GM11168 (cell line): ENCODE data around the gene VIL1.

Experiments
- in situ Hi-C: fragments of 300-500 bp; cut with MboI; formaldehyde crosslinking; loops from one replicate; pipeline ENCODE4 v1.12.0; 2022; ENCODE audit warnings: low sequenced_read_pairs; ENCODE audit not compliant: unreplicated experiment

VIL1 gene

DNA sequence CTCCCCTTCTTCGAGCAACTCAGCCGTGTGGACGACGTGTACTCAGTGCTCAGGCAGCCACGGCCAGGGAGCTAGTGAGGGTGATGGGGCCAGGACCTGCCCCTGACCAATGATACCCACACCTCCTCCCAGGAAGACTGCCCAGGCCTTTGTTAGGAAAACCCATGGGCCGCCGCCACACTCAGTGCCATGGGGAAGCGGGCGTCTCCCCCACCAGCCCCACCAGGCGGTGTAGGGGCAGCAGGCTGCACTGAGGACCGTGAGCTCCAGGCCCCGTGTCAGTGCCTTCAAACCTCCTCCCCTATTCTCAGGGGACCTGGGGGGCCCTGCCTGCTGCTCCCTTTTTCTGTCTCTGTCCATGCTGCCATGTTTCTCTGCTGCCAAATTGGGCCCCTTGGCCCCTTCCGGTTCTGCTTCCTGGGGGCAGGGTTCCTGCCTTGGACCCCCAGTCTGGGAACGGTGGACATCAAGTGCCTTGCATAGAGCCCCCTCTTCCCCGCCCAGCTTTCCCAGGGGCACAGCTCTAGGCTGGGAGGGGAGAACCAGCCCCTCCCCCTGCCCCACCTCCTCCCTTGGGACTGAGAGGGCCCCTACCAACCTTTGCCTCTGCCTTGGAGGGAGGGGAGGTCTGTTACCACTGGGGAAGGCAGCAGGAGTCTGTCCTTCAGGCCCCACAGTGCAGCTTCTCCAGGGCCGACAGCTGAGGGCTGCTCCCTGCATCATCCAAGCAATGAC is 14.4 kb upstream of the VIL1 start:
- in situ Hi-C loops: no loop called here

DNA sequence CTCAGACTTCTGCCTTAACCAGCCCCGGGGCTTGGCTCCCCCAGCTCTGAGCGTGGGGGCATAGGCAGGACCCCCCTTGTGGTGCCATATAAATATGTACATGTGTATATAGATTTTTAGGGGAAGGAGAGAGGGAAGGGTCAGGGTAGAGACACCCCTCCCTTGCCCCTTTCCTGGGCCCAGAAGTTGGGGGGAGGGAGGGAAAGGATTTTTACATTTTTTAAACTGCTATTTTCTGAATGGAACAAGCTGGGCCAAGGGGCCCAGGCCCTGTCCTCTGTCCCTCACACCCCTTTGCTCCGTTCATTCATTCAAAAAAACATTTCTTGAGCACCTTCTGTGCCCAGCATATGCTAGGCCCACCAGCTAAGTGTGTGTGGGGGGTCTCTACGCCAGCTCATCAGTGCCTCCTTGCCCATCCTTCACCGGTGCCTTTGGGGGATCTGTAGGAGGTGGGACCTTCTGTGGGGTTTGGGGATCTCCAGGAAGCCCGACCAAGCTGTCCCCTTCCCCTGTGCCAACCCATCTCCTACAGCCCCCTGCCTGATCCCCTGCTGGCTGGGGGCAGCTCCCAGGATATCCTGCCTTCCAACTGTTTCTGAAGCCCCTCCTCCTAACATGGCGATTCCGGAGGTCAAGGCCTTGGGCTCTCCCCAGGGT is 13.7 kb upstream of the VIL1 start:
- in situ Hi-C loops: no loop called here

DNA sequence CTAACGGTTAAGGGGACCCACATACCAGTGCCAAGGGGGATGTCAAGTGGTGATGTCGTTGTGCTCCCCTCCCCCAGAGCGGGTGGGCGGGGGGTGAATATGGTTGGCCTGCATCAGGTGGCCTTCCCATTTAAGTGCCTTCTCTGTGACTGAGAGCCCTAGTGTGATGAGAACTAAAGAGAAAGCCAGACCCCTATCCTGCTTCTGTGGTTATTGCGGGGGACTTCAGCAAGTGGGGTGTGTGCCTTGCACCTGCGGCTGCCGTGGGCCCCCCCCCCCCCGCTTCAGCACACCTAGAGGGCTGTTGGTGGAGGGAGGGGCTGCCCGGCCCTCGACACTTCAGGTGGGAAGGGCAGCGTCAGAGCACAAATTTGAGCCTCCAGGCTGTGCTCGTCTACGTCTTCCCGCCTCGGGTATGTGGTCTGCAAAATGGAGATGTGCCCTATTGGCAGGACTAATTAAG is 13.1 kb upstream of the VIL1 start:
- in situ Hi-C loops: no loop called here

DNA sequence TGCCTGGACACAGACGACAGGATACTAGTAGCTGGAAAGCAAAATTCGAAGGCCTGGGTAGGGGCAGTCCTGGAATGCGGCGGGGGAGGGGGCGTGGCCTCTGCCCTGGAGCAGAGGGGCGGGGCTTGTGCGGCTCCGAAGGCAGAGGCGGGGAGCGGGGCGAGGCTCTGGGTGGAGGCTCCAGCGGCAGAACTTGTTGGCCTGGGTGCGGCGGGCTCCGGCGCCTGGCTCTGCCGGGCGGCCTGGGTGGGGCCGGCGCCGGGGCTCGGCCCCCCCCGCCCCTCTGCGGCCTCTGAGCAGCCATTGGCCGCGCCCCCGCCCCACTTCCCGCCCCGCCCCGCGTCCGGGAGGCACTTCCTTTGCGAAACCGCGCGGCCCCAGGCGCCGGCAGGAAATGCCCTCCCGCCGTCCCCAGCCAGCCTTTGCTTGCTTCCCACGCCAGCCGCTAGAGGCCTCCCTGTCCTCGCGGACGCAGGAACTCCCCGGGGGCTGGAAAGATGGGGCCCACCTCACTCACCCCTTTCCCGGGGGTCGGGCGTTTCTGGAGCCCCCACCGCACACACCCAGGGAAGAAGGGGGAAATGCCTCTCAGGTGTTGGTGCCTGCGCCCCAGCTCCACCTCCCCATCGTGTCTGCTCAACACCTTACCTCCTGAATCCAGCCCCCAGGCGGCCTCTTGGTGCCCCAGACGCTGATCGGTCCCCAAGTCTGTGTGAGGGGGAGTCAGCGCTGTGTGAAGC is 12.5 kb upstream of the VIL1 start:
- in situ Hi-C loops: no loop called here

DNA sequence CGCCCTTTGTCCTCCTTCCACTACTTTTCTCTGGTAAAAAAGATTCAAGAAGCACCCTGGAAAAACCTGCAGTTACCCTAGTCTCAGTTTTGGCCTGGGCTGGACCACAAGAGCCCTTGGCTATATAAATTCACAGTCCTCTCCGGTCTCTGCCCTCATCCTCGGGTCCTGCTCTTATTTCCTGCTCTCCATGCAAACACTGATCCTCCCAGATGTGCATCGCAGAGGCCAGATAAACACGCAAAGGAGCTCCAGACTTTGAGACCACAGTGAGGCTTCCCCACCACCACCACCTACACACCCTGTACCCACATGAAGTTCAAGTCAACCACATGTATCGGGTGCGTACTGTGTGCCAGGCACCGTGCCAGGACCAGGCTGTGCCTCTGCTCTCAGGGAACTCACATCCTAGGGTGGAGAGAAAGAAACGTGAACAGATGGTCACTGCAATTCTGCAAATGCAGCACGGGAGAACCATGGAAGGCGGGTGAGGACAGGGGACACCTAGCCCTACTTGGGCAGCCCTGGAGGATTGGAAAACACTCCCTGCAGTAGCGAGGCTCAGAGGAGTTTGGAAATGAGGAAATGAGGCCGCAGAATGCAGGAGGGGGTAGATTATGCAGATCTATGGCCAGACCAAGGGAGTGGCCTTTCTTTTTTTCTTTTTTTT is 11.8 kb upstream of the VIL1 start:
- in situ Hi-C loops: no loop called here

DNA sequence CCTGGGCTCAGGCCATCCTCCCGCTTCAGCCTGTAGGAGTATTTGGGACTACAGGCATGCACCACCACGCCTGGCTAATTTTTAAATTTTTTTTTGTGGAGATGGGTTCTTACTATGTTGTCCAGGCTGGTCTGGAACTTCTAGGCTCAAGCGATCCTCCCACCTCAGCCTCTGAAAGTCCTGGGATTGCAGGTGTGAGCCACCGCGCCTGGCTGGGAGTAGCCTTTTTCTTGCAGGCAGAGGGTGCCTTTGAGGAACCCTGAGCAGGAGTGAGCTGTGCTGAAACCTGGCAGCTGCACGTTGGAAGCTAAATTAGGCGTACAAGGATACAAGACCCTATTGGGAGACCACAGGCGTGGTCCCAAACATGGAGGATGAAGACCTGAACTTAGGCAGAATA is 11.2 kb upstream of the VIL1 start:
- in situ Hi-C loops: no loop called here

DNA sequence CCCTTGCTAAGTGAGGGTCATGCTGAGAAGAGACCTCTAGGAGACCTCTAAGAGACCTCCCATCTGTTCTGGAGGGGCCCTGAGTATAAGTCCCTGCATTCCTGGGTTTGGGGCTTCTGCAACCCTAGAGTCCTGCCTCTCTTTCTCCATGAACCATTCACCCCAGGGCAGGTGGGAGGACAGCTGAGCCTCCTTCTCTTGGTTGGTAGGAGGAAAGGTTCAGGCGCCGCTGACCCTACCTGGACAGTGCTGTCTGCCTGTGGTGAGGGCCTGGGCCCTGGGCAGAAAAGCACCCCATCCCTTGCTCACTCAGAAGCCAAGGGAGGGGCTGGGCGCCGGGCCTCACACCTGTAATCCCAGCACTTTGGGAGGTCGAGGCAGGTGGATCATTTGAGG is 604 bp upstream of the VIL1 start:
- in situ Hi-C loops: no loop called here

DNA sequence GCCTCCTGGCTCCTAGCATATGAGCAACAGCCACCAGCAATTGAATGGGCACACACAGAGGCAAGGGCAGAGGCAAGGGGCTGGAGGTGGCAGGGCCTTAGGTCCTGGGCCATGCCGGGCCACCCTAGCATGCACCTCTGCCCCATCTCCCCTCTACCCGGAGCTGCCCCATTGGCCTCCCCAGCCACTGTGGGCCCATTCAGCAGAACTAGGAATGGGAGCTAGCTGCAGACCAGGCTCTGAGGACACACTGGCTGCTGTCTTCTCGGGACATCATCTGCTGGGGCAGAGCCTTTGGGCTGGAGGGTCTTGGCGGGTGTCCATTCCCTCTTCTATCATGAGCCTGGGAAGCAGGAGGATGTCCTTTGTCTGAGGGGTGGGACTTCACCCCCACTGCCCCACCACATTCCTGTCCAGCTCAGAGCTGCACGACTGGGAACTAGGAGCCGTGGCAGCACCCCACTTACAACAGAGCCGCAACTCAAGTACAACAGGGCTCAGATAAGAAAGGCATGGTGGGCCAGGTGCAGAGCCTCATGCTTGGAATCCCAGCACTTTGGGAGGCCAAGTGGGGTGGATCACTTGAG is 800 bp downstream of the VIL1 start:
- in situ Hi-C loops: no loop called here

DNA sequence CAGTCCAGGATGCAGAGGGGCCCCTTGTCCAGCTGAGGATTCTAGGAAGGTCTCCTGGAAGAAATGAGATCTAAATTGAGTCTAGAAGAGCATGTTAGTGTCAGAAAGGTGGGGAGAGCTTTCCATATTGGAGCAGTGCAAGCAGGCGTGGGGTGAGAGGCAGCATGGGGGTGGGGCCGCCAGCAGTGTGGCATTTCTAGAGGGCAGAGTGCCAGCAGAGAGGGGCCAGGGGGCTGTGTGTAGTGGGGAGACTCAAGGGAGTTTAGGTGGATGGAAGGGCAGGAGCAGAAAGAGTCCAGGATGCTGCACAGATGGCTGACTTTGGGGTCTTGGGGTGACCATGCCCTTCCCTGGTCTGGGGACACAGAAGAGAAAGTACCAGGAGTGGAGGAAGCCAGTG is 2.1 kb downstream of the VIL1 start:
- in situ Hi-C loops: no loop called here

DNA sequence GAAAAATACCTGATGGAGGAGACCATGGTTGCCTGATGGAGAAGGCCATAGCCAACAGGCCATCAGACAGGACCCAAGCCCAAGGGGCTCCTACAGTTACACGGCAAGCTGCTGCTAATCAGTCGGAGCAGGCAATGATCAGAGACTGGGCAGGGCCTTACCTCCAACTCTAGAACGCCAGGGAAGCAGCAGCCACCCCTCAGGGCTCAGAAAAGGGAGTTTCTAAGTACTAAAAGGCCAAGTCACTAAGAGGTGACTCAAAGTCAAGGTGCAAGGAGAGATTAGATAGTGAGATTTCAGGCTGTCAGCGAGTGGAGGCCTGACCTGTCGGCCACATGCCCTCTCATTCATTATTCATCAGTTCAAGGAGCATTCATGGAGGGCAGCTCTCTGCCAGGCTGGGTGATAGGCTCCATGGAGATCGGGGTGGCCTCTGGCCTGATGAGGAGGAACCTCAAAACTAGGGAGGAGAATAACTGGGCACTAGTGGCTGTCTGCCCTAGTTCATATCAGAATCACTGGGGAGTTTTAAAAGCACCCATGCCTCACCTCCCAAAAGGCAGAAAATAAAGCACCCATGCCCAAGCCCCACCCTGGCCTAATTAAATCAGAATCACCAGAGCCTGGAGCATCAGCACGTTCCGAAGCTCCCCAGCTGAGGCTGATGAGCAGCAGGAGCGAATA is 3.6 kb downstream of the VIL1 start:
- in situ Hi-C loops: no loop called here

DNA sequence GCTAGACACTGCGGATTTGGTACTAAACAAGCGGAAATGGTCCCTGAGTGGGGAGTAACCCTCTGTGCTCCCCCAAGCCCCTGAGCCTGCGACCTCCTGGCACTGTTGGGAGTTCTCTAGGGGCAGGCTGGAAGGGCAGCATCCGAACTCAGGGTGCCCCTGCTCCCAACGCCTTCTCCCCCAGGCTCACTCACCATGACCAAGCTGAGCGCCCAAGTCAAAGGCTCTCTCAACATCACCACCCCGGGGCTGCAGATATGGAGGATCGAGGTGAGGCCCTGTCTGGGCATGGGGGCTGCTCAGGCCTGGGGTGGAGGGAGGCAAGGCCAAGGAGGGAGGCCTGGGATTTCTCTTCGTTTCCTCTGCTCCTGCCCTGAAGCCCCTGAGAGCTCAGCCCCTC is 4.7 kb downstream of the VIL1 start:
- in situ Hi-C loops: no loop called here

DNA sequence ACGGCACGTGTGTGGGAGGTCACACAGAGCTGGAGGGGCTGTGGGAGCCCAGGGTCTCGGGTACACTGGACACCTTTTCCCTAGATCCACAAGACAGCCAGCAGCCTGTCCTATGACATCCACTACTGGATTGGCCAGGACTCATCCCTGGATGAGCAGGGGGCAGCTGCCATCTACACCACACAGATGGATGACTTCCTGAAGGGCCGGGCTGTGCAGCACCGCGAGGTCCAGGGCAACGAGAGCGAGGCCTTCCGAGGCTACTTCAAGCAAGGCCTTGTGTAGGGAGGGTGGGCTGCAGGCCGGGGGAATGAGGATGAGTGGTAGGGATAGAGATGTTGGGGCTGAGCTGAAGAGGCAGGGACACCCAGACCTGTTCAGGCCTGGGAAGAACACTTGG is 6.6 kb downstream of the VIL1 start:
- in situ Hi-C loops: no loop called here

DNA sequence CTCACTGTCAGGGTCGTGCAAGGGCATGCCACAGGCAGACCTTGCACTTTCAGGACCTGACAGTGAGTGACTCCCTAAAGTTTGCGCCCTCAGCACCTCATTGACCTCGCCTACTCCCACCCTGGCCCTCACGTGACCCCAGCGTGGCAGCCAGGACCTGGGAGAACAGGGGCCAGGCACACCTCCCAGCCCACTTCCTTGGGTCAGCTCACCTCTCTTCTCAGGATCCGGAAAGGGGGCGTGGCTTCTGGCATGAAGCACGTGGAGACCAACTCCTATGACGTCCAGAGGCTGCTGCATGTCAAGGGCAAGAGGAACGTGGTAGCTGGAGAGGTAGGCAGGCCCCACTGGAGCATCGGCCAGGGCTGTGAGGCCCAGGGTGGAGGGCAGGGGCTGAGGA is 8.8 kb downstream of the VIL1 start:
- in situ Hi-C loops: no loop called here

DNA sequence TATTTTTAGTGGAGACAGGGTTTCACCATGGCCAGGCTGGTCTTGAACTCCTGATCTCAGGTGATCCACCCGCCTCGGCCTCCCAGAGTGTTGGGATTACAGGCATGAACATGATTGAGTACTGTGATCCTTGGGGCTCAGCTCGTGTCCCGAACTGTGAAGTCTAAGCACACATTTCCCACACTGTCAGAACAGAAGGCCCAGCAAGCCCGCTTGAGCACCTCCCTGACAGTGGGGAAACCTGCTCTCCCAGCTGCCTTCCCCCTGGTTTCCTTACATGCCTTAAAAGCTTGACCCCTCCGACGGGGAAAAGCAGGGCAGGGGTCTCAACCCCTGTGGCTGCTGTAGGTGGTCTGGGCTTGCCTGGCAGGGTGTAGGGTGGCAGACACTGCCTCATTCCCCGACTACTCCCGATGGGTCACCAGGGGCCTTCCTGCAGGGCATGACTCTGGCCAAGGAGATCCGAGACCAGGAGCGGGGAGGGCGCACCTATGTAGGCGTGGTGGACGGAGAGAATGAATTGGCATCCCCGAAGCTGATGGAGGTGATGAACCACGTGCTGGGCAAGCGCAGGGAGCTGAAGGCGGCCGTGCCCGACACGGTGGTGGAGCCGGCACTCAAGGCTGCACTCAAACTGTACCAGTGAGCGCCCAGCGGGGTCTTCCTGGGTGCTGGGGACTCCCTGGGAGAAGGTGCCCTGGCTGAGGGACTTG is 10.1 kb downstream of the VIL1 start:
- in situ Hi-C loops: no loop called here

DNA sequence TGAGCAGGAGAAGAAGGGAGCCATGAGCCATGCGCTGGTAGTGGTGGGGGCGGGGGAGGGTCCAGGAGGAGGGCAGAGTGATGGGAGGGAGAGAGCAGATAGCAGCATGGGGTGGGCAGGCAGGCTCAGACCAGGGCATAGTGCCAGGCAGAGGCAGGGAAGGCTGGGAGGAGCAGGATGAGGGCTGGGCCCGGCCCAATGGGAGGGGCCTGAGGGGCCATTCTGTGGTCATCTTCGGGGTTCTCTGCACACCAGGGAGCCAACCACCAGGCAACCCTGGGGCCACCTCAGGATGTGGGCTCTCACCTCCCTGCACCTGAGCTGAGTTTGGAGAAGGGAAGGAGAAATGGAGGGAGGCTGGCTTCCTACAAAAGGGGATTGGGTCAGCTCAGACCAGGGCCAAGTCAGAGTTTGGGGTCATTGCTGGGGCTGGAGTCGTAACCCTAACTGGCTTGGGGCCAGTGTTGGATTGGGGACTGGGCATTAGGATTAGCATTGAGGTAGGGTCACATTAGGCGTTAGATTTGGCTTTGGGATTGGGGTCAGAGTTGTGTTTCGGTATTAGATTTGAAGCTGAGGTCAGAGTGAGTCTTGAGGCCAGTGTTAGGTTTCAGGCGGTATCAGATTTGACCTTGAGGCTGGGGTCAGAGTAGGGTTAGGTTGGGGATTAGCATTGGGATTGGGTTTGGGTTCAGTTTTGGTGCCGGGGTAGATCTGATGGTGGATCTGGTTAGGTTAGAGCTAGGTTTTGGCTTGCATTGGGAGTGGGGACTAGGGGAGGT is 11.2 kb downstream of the VIL1 start:
- in situ Hi-C loops: no loop called here

DNA sequence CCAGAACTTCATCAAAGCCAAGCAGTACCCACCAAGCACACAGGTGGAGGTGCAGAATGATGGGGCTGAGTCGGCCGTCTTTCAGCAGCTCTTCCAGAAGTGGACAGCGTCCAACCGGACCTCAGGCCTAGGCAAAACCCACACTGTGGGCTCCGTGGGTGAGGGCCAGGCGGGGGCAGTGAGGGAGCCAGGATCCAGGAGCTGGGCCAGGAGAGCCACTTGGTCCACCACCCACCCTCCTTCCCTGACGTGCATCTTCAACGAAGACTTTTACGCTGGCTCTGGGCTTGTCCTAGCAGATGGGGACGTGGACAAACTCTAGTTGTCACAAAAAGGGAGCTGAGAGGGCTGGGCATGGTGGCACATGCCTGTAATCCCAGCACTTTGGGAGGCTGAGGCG is 11.8 kb downstream of the VIL1 start:
- in situ Hi-C loops: no loop called here

DNA sequence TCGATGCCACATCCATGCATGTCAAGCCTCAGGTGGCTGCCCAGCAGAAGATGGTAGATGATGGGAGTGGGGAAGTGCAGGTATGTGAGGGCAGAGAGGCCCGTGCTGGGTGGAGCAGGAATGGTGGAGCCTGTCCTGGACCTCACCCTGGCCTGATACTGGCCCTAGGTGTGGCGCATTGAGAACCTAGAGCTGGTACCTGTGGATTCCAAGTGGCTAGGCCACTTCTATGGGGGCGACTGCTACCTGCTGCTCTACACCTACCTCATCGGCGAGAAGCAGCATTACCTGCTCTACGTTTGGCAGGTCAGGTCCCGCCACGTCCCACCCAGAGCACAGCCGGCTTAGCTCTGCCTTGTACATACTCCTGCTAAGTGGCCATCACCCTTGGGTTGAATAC is 13.0 kb downstream of the VIL1 start:
- in situ Hi-C loops: no loop called here

DNA sequence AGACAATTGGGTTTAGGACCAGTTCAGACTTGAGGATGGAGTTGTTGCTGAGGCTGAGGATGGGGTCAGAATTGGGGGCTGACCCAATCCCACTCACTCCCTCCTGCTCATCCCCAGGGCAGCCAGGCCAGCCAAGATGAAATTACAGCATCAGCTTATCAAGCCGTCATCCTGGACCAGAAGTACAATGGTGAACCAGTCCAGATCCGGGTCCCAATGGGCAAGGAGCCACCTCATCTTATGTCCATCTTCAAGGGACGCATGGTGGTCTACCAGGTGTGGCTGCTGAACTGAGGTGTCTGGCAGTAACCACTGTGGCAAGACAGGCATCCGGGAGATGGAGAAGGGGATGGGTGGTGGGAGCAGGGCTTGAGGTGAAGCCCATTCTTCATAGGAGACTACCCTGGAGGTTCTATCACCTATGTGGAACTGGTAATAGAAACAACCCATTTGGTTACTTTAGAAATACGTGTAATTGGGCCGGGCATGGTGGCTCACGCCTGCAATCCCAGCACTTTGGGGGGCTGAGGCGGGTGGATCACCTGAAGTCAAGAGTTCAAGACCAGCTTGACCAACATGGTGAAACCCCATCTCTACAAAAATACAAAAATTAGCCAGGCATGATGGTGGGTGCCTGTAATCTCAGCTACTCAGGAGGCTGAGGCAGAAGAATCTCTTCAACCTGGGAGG is 13.9 kb downstream of the VIL1 start:
- in situ Hi-C loops: no loop called here
